ENCODE measurements around the gene B4GALNT4. TPM values are rescaled to one million over a fixed set of nuclear protein-coding genes. Genes with fewer than 3 reads are reported as not detected.
"Not testable (repeated sequence)": the region's sequence is repeated elsewhere in the genome, so short reads cannot be mapped to it uniquely, and the experiment has no call there.

B4GALNT4 gene
- polyA plus RNA-seq, 1 donor: 12.4 TPM

DNA sequence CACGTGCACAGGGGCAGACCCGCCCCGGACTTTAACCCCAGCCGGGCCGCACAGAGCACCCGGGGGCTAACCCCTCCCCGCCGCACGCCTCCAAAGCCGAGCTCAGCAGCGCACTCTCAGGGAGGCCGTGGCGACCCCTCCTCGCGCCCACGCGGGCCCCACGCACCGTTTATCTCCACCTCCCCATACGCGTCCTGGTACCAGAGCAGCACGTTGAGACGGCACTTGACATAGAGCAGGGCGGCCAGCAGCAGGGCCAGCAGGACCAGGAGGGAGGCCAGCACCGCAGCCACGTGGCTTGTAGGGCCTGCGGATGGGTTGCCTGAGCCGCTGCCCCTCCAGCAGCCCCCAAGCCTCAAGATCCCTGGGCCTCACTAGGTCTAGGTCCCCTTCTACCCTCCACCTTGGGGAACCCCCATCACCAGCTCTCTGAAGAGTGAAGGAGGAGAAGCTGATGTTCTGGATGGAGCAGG lies 38.4 kb downstream of the B4GALNT4 start:
- no peak for DNase-seq

DNA sequence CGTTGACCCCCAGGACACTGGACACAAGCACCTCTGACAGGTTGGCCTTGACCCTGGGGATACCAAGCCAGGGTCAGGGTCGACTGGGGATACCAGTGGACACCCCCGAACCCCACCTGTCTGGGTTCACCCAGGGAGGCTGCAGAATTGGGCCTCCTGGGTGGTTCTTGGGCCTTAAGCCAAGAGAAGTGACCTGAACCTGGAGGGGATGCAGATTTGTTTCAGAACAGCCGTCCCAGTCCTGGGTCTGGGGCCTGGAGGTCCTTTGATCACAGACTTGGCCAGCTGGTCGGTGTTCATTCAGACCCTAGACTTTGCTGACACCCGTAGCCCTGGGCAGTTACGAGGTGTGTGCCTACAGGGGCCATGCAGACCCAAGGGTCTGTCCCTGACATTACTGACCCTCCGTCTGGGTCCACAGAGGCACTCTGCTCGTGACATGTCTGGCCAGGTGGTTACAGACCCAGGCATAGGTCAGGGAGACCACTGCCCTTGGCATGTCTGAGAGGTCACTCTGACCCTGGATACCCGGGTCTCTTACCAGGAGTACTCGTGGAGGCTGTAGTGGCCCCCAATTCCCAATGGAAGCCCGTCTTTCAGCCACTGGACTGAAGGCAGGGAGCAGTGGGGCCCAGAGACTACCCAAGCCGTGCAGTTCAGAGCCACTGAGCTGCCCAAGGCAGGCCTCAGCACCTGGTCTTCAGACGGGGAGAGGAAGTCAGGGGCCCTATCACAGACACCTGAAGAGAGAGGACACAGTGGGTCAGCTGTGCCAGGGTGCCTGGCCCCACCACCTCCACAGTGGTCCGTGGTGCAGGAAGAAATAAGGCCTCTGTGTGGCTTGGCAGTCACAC lies 39.1 kb downstream of the B4GALNT4 start:
- DNase-seq: no peak

DNA sequence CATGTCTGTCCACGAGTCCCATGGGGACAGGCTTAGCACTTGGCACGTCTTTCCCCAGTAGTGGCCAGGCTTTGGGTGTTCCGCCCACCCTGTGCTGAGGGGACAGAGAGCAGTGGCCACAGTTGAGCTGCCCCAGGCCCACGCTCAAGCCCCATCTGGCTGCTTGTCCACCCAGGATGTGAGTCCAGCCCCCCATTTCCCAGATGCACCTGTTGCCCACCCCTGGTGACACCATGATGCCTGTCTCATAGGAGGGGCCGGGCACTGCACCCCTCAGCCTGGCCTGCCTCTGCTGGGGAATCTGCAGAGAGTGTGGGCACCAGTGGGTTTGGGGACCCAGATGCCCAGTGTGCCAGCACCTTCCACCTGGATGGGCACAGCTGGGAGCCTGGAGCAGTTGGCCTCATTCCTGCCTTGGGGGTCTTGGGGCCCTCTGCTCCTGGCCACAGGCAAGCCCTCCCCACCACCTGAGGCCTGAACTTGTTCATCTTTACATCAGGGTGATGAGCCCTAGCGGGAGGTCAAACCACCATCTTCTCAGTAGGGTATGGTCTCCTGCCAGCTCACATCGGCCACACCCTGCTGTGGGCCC lies 39.8 kb downstream of the B4GALNT4 start:
- no peak for DNase-seq

DNA sequence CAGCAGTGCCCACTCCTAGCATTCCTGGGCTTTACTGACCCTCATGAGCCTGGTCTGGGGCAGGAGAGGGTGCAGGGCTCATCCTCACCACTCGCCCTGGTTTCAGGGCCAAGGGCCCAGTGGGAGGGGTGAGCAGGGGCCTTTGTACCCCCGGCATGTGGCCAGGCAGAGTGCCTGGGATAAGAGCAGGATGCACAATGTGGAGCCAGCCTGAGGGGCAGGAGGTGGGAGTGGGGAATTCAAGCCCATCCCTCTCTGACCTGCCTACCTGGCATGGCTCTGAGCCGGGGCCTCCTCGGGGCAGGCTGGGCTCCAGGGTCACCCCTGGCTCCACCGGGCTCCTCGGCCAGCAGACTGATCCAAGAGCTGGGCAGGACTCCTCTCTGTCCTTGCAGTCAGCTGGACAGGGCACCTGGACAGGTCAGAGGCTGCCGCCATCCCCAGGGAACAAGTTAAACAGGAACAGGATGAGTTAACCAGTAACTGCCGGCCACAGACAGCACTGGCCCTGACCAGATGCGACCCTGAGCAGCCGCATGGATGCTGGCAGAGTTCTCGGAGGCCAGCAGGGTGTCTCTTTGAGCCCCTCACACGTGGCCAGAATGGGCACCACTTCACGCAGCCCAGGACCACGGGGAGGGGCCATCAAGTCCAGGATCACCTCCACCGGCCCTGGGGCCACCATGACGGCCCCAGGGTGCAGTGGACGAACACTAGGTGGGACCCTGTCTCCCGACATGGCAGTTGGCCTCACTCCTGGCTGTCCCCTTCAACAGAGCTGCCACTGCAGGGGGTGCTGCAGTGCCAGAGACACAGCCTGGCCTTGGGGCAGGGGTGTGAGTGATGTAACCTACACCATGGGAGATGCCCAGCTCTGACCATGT lies 40.5 kb downstream of the B4GALNT4 start:
- no peak for DNase-seq

DNA sequence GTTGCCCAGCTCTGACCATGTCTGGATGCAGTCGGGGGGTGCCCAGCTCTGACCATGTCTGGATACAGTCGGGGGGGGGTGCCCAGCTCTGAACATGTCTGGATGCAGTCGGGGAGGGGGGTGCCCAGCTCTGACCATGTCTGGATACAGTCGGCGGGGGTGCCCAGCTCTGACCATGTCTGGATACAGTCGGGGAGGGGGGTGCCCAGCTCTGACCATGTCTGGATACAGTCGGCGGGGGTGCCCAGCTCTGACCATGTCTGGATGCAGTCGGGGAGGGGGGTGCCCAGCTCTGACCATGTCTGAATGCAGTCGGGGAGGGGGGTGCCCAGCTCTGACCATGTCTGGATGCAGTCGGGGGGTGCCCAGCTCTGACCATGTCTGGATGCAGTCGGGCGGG lies 41.4 kb downstream of the B4GALNT4 start:
- DNase-seq: not testable (repeated sequence)

DNA sequence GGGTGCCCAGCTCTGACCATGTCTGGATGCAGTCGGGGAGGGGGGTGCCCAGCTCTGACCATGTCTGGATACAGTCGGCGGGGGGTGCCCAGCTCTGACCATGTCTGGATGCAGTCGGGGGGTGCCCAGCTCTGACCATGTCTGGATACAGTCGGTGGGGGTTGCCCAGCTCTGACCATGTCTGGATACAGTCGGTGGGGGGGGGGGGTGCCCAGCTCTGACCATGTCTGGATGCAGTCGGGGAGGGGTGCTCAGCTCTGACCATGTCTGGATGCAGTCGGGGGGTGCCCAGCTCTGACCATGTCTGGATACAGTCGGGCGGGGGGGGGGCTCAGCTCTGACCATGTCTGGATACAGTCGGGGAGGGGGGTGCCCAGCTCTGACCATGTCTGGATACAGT lies 42.2 kb downstream of the B4GALNT4 start:
- not testable (repeated sequence) for DNase-seq

DNA sequence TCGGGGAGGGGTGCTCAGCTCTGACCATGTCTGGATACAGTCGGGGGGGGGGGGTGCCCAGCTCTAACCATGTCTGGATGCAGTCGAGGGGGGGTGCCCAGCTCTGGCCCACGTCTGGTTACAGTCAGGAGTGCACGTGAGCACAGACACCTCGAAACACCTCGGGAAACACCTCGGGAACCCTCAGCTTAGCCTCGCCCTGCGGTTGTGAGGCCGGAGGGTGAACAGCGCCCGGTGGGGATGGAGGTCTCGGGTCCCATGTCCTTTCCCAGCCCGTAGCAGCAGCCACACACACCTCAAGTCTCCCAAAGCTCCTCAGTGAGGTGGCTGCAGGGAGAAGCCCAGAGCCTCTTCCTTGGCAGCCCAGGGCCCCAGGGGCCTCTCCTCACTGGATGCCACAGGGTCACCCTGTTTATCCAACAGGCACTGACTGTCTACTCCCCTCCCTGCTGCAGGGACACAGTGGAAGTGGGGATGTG lies 43.4 kb downstream of the B4GALNT4 start:
- DNase-seq: no peak

DNA sequence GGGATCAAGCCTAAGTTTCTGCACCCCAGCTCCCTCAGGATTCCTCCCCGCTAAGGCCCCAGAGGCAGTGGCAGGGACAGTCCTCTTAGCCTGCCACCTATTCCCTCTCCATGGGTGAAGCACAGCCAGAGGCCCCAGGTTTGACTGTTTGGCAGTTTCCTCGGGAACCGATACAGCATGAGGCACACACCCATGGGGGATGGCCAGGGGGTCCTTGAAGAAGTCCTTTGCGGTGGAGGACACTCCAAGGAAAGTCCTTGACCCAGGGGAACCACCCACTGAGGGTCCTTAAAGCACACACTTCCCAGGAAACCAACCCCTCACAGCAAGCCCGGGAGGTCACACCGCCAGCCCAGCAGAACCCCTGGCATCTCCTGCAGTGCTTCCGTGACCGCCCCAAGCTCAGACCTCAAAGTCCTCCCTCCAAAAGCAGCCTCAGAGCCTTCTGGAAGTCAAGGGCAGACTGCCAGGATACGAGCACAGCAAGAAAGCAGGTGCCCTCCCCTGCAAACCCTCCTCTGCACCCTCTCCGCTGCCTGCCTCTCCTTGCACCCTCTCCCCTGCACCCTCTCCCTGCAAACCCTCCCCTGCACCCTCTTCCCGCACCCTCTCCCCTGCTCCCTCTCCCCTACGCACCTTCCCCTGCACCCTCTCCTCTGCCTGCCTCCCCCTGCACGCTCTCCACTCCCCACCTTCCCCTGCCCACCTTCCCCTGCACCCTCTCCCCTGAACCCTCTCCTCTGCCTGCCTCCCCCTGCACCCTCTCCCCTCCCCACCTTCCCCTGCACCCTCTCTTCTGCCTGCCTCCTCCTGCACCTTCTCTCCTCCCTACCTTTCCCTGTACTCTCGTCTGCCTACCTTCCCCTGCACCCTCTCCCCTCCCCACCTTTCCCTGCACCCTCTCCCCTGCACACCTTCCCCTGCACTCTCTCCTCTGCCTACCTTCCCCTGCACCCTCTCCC lies 44.1 kb downstream of the B4GALNT4 start:
- DNase-seq: no peak

DNA sequence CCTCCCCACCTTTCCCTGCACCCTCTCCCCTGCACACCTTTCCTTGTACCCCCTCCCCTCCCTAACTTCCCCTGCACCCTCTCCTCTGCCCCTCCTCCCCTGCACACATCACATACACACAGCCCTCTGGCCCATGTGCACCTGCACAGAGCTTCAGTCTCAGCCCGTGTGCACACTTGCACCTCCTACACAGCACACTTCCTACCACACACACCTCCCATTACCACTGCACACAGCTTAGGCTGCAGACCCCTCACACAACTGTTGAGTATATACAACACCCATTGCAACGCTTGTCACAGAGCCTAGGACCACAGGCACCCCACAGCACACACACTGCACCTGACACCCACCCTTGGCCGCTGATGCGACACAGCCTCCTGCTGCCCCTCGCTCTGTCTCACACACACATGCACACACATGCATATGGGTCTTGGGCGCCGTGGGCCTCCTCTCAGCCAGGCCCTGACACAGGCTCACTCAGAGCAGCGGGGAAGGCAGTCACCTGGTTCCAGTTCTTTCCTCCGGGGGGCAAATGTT lies 45.1 kb downstream of the B4GALNT4 start:
- no peak for DNase-seq

DNA sequence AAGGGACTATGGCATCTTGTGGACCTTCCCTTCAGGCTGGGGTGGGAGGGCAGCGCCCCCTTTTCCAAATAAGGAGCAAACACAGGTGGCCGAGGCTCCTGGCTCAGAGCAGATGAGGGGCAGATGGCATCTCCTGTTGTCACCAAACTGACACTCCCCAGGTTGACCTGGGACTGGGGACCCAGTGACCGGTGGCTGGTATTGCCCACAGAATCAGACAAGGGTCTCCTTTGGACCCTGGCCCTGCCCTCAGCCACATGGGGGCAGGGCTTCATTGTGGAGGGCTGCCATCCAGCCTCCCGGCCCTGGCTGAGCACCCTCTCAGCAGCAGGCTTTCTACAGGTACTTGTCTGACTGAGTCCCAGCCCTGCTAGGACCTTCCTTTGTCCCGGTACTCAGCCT lies 46.3 kb downstream of the B4GALNT4 start:
- DNase-seq: no peak

DNA sequence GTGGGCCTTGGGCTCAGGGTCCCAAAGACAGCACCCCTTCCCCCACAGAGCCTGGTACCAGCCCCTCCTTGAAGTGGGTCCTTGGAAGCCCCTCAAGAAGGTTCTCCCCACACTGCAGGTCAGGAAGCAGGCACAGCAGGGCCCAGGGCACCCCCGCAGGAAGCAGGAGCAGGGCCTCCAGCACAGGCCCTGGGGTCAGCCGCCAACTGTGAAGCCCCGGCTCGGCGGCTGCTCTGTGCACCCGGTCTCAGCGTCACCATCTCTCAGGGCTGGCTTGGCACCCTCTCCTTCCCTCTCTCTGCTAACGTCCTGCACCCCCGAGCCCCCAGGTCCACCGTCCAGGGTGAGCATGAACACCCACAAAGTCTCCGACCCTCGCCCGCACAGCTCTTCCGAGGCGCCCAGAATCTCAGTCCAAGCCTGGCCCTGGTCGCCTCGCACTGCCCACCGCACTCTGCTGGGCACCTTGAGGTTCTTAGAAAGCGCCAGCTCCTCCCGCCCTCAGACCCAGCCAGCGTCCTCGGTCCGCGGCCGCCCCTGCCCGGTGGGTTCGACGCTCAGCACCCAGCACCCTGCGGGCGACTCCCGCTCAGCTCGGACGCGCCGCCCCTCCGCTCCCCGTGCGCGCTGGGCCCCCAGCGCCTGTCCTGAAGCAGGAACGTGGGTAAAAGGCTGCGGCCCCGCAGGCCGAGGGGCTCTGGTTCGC lies 46.9 kb downstream of the B4GALNT4 start:
- DNase-seq: no peak

DNA sequence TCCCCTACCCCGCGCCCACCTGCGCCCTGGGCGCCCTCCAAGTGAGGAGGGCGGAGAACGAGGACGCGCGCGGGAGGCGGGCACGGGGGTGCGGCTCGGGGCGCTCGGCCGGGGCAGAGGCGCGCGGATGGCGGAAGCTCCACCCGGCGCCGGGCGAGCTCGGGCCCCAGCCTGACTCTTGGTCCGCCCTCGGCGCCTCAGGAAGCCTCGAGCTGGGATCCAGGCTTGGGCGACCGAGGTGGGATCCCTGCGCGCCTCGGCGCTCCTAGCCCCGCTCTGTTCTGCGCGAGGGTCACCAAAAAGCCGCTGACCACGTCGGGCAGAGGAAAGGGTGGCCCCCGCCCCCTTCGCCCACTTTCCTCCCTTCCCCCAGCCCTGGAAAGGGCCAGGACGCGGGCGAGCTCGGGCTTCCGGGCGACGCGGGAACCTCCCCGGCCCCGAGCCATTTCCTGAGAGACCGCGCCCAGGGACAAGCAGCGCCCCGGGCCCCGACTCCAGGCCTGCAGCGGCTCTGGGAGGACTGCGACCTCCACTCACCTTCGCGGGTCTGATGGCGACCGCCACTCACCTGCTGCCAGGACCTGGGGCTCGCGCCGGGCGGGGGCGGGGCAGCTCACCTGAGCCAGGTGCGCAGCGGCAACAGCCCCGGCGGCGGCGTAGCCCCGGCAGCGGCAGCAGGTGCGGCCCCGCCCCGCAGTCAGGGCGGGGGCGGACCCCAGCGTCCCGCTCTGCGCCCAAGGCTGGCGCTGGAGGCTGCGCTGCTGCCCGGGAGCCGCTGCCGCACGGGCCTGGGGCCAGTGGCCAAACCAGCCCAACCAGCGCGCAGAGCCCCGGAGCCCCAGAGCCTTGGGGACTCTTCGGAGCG lies 47.7 kb downstream of the B4GALNT4 start:
- DNase-seq: no peak

DNA sequence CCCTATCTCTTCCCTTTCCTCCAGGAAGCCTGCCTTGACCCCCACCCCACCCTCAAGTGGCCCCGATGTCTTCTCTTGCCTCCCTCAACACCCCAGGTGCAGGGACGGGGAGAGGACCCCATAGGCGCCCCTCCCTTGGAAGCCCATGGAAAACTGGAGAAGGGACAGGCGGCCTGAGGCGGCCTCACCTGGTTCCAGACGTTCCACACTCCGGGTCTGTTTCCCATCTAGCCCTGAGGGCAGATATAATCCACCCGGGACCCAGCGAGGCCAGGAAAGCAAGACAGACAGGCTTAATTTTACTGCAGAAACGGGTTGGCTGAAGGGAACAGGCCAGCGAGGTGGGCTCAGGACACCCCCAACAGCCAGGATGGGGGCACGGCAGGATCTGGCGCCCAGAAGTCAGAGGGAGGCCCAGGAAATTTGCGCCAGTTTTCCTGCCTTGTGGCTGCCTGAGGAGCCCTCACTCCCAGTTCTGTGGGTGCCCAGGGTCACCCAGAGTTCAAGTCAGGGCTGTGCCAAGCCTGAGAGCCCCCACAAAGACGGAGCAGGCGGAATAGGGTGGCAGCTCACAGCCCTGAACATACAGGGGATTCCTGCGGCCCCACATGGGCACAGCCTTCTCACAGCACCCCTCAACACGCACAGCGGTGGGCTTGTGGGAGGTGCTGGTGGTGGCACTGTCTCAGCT lies 48.5 kb downstream of the B4GALNT4 start:
- no peak for DNase-seq

DNA sequence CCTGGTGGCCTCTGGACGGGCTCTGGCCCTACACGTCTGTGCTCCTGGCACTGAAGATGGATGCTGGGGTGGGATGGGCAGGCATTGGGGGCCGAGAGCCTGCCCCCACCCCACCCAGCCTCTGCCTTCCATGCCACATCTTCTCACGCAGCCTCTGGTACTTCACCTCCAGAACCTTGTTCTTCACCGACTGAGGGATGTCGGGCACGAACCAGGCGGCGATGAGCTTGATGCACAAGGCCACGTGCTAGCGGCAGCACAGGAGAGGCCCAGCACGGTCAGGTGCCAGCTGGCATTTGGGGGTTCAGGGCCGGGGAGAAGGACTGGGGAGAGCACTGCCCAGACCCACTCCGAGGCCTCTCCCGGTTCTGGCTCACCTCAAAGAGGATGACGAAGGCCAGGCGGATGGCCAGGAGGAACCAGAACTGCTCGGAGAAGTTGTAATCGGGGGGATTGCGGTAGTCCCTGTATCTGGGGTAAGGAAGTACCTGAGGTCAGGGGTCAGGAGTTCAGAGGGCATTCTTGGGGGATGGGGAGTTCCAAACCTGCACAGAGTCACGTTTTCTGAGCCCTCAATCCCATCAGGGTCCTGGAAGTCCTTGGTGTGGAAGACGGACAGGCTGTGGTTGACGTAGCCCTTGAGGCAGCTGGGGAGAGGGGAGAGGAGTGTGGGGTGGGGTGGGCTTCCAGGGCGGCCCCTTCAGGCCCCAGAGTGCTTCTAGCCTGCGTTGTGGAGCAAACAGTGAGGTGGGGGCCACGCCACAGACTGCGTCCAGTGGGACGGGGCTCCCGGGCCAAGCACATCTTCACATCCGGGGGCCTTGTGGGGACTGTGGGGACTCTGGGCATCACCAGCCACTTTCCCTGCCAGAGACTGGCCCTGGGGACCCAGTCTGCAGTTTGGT lies 49.3 kb downstream of the B4GALNT4 start:
- DNase-seq: no peak

DNA sequence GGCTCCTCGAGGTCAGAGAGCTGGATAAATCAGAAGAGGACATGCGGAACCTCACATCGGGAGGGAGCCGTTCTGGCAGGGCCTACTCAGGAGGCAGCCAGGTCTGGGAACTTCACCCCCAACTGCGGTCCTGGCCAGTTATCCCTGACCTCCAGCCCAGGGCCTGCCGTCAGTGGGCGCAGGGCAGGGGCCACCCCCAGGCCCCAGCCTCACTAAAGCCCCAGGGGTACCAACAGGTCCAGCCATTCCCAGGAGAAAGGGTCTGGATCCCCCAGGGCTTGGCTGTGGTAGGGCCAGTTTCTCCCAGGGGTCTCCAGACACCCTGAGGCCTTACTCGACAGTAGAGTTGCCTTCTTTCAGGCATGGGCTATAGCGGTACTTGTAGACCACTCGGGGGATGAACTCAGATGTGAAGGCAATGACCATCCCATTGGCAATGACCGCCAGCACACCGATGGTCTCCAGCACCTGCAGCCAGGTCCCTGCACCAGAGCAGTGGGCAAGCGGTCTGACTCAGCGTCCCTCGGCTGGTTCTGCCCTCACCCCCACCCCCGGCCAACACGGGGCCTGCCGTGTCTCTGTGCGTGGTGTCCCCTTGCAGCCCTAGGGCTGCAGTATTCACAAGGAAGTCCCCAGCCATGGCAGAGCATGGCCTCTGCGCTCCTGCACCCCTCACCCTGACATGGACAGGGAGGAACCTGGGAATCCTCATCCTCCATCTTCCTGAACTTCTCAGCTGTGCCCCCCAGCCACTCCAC lies 50.1 kb downstream of the B4GALNT4 start:
- DNase-seq: no peak

DNA sequence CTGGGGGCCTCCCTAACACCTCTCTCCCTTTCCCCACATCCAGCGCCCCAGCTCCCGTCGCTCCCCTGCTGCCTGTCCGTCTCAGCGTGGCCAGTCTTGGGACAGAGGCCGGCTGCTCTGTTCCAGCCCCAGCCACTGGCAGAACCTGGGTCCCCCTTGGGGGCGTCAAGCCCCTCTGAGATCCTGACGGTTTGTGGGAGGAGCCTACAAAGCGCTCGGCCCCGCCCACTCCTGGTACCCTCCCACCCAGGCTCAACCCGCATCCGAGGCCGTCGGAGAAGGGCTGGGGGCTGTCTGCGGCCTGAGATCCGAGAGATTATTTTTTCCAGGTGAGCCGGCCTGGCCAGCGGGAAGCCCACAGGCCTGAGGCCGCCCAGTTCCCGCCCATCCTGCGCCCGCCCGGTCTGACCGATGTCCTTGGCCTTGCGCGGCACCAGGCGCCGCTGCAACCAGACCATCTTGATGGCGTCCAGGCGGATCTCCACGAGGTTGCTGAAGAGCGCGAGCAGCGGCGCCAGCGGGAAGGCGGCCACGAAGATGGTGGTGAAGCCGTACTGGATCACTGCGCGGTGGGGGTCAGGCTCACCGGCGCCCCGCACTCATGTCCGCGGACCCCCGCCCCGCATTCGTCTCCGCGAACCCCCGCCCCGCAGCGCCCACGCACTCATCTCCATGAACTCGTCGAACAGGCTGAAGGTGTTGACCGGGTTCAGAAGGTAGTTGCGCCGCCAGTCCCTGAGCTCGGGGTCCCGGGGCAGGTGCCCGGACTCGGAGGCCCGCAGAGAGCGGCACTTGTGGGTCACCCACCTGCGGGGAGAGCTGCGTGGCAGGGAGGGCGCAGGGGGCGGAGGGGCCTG lies 51.0 kb downstream of the B4GALNT4 start:
- no peak for DNase-seq
